ENCODE results near the gene CCNF. TPM values are rescaled to one million over a fixed set of nuclear protein-coding genes. Genes with fewer than 3 reads are reported as not detected.

CCNF gene
- total and polyA plus RNA-seq, 11 donors: 0.38 to 6.0 (median 1.6) TPM

DNA sequence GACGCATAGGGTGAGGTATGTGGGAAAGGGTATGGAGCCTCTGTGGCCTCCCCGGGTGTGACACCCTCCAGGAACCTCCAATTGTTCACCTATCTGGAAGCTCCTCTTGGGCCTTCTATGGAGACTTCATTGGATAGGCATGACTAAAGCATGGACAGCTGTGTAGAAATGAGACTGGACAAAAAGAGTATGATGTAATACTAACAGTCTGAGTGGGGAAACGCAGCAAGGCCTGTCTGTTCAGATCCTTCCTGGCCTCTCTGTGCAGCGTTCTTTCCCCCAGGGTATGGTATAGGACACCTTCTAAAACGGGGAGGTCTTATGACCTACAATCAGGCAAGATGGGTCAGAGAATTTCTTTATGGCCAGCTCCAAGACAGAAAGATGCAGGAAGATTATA is 30.7 kb upstream of the CCNF start:
- TF ChIP-seq, protein P1, sequence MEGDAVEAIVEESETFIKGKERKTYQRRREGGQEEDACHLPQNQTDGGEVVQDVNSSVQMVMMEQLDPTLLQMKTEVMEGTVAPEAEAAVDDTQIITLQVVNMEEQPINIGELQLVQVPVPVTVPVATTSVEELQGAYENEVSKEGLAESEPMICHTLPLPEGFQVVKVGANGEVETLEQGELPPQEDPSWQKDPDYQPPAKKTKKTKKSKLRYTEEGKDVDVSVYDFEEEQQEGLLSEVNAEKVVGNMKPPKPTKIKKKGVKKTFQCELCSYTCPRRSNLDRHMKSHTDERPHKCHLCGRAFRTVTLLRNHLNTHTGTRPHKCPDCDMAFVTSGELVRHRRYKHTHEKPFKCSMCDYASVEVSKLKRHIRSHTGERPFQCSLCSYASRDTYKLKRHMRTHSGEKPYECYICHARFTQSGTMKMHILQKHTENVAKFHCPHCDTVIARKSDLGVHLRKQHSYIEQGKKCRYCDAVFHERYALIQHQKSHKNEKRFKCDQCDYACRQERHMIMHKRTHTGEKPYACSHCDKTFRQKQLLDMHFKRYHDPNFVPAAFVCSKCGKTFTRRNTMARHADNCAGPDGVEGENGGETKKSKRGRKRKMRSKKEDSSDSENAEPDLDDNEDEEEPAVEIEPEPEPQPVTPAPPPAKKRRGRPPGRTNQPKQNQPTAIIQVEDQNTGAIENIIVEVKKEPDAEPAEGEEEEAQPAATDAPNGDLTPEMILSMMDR (IDR thresholded peaks at IDR 0.05): no peak
- TF ChIP-seq POLR2A (IDR thresholded peaks at IDR 0.05): no peak
- H3K4me3 ChIP-seq: no peak overlapping the region
- intact Hi-C loops (cut with DNase I): no loop called here
- DNase-seq: no peak
- no peak for ATAC-seq
- peaks cover 0 to 2% (median 0%) of the 10 kb centered on the region in 9 donors for H3K27me3 ChIP-seq
- no peak overlapping the region for H3K27ac ChIP-seq
- no peaks in the 10 kb centered on the region for H3K4me1 ChIP-seq
- no peaks in the 10 kb centered on the region for H3K9me3 ChIP-seq
- WGBS, 4 donors: 83 to 88% (median 84%) methylated on average over 5 of the region's 5 CpGs
- H3K36me3 ChIP-seq: no peaks in the 10 kb centered on the region

DNA sequence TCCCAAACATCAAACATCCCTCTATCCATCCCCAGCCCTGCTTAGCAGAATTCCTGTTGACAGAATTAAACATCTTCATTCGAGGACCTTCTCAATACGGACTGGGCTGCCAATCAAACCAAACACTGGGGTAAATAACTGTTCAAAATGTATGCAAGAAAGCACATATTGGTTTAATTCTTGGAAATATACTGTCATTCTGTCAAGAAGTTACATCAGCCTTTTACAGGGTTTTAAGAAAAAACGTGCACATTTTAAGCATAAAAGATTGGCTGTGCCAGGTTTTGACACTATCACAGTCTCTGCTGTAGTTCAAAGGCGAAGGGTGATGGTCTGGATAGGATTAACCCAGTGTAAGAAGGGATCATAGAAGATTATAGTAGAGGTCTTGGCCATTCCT is 25.1 kb upstream of the CCNF start:
- no peaks in the 10 kb centered on the region for H3K9me3 ChIP-seq
- 58 to 69% (median 65%) methylated on average over 4 of the region's 4 CpGs for whole genome bisulfite sequencing, 4 donors
- no peak overlapping the region for H3K27ac ChIP-seq
- no peak for TF ChIP-seq POLR2A (IDR thresholded peaks at IDR 0.05)
- TF ChIP-seq, protein P1 (IDR thresholded peaks at IDR 0.05): no peak
- DNase-seq: no peak
- intact Hi-C loops (cut with DNase I): no loop called here
- no peaks in the 10 kb centered on the region for H3K36me3 ChIP-seq
- no peaks in the 10 kb centered on the region for H3K4me1 ChIP-seq
- no peak for ATAC-seq
- H3K4me3 ChIP-seq: no peak overlapping the region
- H3K27me3 ChIP-seq: no peaks in the 10 kb centered on the region

DNA sequence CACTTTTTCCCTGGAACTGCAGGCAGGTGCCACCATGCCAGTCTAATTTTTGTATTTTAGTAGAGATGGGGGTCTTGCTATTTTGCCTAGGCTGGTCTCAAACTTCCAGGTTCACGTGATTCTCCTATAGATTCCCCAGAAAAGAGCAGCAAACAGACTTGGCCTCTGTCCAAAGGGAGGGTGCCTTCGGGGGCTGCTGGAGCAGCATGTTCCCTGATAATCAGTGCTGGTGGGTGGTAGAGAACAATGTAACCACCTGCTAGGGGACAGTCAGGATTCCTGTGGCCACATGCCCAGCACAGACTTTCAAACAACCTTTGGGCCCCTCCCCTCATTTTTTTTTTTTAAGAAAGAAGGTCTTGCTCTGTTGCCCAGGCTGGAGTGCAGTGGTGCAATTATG is 14.2 kb upstream of the CCNF start:
- DNase-seq (no peak), ATAC-seq (no peak)
- no peak for TF ChIP-seq POLR2A (IDR thresholded peaks at IDR 0.05)
- TF ChIP-seq, protein P1 (IDR thresholded peaks at IDR 0.05): no peak
- Histone ChIP-seq H3K9me3 (no peaks in the 10 kb centered on the region), H3K36me3 (no peaks in the 10 kb centered on the region), H3K4me3 (no peak overlapping the region), H3K27ac (no peak overlapping the region), H3K4me1 (no peaks in the 10 kb centered on the region), H3K27me3 (peaks cover 0 to 30% (median 6%) of the 10 kb centered on the region in 9 donors)
- intact Hi-C loops (cut with DNase I): no loop called here
- WGBS, 4 donors: 31 to 69% (median 52%) methylated on average over 2 of the region's 2 CpGs

DNA sequence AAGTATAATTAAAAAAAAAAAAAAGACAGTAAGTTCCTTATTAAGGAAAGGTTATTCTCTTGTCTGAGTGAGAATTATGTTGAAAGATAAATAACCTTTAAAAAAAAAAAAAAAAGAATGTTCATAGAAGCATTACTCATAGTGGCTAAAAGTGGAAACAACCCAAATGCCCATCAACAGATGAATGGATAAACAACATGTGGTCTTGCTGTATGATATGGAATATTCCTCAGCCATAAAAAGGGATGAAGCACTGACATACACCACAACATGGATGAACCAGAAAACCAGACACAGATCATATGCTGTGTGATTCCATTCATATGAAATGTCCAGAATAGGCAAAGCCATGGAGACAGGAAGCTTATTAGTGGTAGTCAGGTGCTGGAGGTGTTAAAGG is 9.2 kb upstream of the CCNF start:
- DNase-seq (no peak), ATAC-seq (no peak)
- no peak overlapping the region for H3K27ac ChIP-seq
- no peaks in the 10 kb centered on the region for H3K9me3 ChIP-seq
- H3K4me1 ChIP-seq: peaks cover 0 to 3% (median 0%) of the 10 kb centered on the region in 12 donors
- H3K4me3 ChIP-seq: no peak overlapping the region
- no peaks in the 10 kb centered on the region for H3K36me3 ChIP-seq
- intact Hi-C loops (cut with DNase I): loop anchor here in 4 of 10 donors (5.0 to 10.0 kb wide), 3 partner anchors 78 to 255 kb away; partner anchors contain the start of gene ABCA3 (in 2 of the 4)
- TF ChIP-seq POLR2A (IDR thresholded peaks at IDR 0.05): no peak
- TF ChIP-seq, protein P1 (IDR thresholded peaks at IDR 0.05): no peak
- H3K27me3 ChIP-seq: peaks cover 0 to 13% (median 3%) of the 10 kb centered on the region in 9 donors

Measured in heart left ventricle (tissue), 16 donors.